ENCODE data around the gene CYP24A1. TPM values are rescaled to one million over a fixed set of nuclear protein-coding genes. Genes with fewer than 3 reads are reported as not detected.

Gene CYP24A1
- total and polyA plus RNA-seq, 2 of the 13 experiments (the other 11 are each of a cell fraction or from before 2014, with no cell fraction given), result 9.4 to 32.7 TPM

DNA sequence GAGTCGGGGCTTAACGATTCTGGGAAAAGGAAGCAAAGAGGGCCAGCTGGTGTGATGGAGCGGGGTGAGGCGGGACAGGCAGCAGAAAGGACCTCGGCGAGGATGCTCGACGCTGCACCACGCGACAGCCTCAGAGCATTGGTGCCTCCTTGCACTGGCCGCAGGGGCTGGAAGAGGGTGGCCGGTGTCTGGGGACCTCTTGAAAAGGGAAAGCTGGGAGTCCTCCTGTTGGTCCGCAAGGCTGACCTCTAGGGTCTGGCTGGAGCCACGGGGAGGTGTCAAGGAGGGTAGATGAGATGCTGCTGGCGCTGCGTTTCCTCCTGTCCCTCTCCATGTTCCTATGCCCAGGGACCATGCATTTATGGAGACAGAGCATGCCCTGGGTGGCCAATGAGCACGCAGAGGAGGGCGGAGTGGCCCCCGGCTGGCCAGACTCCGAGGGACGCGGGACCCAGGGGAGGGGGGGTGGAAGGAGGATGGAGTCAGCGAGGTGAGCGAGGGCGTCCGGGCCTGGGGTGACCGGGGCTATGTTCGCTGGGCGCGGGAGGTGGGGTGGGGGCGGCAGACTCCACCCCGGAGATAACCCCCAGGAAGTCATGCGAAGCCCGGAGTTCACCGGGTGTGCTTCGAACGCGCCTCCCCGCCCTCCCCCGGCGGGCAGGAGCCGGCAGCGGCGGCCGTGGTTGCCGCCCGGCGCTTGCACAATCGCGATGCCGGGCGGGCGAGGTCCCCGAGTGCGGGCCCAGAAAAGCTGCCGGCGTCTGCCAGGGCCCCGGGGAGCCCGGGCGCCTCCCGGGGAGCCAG is at the start of gene CYP24A1 (continued):
- TF ChIP-seq, protein P1, sequence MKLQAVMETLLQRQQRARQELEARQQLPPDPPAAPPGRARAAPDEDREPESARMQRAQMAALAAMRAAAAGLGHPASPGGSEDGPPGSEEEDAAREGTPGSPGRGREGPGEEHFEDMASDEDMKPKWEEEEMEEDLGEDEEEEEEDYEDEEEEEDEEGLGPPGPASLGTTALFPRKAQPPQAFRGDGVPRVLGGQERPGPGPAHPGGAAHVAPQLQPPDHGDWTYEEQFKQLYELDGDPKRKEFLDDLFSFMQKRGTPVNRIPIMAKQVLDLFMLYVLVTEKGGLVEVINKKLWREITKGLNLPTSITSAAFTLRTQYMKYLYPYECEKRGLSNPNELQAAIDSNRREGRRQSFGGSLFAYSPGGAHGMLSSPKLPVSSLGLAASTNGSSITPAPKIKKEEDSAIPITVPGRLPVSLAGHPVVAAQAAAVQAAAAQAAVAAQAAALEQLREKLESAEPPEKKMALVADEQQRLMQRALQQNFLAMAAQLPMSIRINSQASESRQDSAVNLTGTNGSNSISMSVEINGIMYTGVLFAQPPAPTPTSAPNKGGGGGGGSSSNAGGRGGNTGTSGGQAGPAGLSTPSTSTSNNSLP (IDR thresholded peaks at IDR 0.05; ENCODE audit: low read depth, low read length), result no peak
- TF ChIP-seq, protein P2, sequence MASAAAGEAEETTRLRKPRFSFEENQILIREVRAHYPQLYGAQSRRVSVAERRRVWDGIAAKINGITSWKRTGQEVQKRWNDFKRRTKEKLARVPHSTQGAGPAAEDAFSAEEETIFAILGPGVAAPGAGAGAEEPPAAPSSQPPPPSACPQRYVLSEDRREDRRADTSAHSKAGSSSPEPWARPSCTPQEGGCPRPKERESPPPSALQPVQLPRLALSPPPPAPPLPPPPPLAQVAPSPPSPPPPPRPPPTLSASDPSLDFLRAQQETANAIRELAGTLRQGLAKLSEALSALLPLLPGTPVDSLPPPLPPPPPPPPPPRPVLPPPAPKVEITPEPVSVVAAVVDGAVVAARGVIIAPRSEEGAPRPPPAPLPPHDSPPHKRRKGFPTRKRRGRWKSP (CRISPR knock-in tag; IDR thresholded peaks at IDR 0.05), result peak; percentile 78
- TF ChIP-seq, protein P3, sequence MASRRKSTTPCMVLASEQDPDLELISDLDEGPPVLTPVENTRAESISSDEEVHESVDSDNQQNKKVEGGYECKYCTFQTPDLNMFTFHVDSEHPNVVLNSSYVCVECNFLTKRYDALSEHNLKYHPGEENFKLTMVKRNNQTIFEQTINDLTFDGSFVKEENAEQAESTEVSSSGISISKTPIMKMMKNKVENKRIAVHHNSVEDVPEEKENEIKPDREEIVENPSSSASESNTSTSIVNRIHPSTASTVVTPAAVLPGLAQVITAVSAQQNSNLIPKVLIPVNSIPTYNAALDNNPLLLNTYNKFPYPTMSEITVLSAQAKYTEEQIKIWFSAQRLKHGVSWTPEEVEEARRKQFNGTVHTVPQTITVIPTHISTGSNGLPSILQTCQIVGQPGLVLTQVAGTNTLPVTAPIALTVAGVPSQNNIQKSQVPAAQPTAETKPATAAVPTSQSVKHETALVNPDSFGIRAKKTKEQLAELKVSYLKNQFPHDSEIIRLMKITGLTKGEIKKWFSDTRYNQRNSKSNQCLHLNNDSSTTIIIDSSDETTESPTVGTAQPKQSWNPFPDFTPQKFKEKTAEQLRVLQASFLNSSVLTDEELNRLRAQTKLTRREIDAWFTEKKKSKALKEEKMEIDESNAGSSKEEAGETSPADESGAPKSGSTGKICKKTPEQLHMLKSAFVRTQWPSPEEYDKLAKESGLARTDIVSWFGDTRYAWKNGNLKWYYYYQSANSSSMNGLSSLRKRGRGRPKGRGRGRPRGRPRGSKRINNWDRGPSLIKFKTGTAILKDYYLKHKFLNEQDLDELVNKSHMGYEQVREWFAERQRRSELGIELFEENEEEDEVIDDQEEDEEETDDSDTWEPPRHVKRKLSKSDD (CRISPR knock-in tag; IDR thresholded peaks at IDR 0.05; ENCODE audit: low read depth), result no peak
- TF ChIP-seq, protein P4, sequence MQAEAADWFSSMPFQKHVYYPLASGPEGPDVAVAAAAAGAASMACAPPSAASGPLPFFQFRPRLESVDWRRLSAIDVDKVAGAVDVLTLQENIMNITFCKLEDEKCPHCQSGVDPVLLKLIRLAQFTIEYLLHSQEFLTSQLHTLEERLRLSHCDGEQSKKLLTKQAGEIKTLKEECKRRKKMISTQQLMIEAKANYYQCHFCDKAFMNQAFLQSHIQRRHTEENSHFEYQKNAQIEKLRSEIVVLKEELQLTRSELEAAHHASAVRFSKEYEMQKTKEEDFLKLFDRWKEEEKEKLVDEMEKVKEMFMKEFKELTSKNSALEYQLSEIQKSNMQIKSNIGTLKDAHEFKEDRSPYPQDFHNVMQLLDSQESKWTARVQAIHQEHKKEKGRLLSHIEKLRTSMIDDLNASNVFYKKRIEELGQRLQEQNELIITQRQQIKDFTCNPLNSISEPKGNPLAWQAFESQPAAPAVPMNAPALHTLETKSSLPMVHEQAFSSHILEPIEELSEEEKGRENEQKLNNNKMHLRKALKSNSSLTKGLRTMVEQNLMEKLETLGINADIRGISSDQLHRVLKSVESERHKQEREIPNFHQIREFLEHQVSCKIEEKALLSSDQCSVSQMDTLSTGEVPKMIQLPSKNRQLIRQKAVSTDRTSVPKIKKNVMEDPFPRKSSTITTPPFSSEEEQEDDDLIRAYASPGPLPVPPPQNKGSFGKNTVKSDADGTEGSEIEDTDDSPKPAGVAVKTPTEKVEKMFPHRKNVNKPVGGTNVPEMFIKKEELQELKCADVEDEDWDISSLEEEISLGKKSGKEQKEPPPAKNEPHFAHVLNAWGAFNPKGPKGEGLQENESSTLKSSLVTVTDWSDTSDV (CRISPR knock-in tag; IDR thresholded peaks at IDR 0.05), result 0 out of 2 replicates have a peak, but pooled peaks have one; percentile 32
- TF ChIP-seq PTBP1 (IDR thresholded peaks at IDR 0.05; ENCODE audit: low read depth, low read length, poor library complexity, severe bottlenecking) (no peak), ETV5 (CRISPR knock-in tag; IDR thresholded peaks at IDR 0.05; ENCODE audit: borderline replicate concordance) (peak; percentile 41; the same call in 1 of the 2 replicates), ZKSCAN5 (CRISPR knock-in tag; IDR thresholded peaks at IDR 0.05) (no peak), ISX (CRISPR knock-in tag; conservative IDR thresholded peaks at IDR 0.05) (0 out of 2 replicates have a peak, but pooled peaks have one; percentile 73), FIP1L1 (IDR thresholded peaks at IDR 0.05; ENCODE audit: borderline replicate concordance, insufficient read depth, low read depth, low read length) (no peak), HNRNPLL (IDR thresholded peaks at IDR 0.05; ENCODE audit: low read depth, low read length, poor library complexity, severe bottlenecking) (peak; percentile 44), ZNF746 (CRISPR knock-in tag; IDR thresholded peaks at IDR 0.05) (no peak)
- TF ChIP-seq, protein P5, sequence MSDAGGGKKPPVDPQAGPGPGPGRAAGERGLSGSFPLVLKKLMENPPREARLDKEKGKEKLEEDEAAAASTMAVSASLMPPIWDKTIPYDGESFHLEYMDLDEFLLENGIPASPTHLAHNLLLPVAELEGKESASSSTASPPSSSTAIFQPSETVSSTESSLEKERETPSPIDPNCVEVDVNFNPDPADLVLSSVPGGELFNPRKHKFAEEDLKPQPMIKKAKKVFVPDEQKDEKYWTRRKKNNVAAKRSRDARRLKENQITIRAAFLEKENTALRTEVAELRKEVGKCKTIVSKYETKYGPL (CRISPR knock-in tag; IDR thresholded peaks at IDR 0.05), result peak; percentile 56; the same call in 1 of the 2 replicates
- TF ChIP-seq, protein P6, sequence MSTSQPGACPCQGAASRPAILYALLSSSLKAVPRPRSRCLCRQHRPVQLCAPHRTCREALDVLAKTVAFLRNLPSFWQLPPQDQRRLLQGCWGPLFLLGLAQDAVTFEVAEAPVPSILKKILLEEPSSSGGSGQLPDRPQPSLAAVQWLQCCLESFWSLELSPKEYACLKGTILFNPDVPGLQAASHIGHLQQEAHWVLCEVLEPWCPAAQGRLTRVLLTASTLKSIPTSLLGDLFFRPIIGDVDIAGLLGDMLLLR (CRISPR knock-in tag; IDR thresholded peaks at IDR 0.05), result no peak
- TF ChIP-seq, protein P7, sequence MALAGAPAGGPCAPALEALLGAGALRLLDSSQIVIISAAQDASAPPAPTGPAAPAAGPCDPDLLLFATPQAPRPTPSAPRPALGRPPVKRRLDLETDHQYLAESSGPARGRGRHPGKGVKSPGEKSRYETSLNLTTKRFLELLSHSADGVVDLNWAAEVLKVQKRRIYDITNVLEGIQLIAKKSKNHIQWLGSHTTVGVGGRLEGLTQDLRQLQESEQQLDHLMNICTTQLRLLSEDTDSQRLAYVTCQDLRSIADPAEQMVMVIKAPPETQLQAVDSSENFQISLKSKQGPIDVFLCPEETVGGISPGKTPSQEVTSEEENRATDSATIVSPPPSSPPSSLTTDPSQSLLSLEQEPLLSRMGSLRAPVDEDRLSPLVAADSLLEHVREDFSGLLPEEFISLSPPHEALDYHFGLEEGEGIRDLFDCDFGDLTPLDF (CRISPR knock-in tag; IDR thresholded peaks at IDR 0.05), result 0 out of 2 replicates have a peak, but pooled peaks have one; percentile 38
